ENCODE data around the gene DRD2.

The DRD2 gene

GRCh38 chr11:113397212-113397611 lies 78.0 kb downstream of the DRD2 start:
- DNase-seq = no peak

- no peak for DNase-seq
These were observed 78.5 kb downstream of the DRD2 start for GRCh38 chr11:113396690-113397089.

- DNase-seq = no peak
These were observed 79.3 kb downstream of the DRD2 start for GRCh38 chr11:113395782-113396336.

GRCh38 chr11:113394919-113395318 lies 80.3 kb downstream of the DRD2 start:
- no peak for DNase-seq

GRCh38 chr11:113393501-113393985 lies 81.7 kb downstream of the DRD2 start:
- no peak for DNase-seq

- DNase-seq = no peak
These were observed 82.8 kb downstream of the DRD2 start for GRCh38 chr11:113392236-113392921.

- no peak for DNase-seq
These were observed 85.9 kb downstream of the DRD2 start for GRCh38 chr11:113389272-113389671.

GRCh38 chr11:113387605-113388211 lies 87.5 kb downstream of the DRD2 start, which contains the start of gene ANKK1:
ANKK1 (plus strand) TSS chr11:113387779; CDS start chr11:113387885, 106 bp downstream.
- DNase-seq = no peak

GRCh38 chr11:113386866-113387265 lies 88.3 kb downstream of the DRD2 start:
- no peak for DNase-seq

- DNase-seq = no peak
These were observed 89.4 kb downstream of the DRD2 start for GRCh38 chr11:113385749-113386148.

- DNase-seq = no peak
These were observed 90.6 kb downstream of the DRD2 start for GRCh38 chr11:113384551-113384950.

- no peak for DNase-seq
These were observed 93.1 kb downstream of the DRD2 start for GRCh38 chr11:113382121-113382520.

- no peak for DNase-seq
These were observed 96.5 kb downstream of the DRD2 start for GRCh38 chr11:113378692-113379091.

GRCh38 chr11:113377681-113378412 lies 97.4 kb downstream of the DRD2 start:
- DNase-seq = no peak

- no peak for DNase-seq
These were observed 99.0 kb downstream of the DRD2 start for GRCh38 chr11:113376156-113376555.

GRCh38 chr11:113375402-113375801 lies 99.8 kb downstream of the DRD2 start:
- DNase-seq = no peak

GRCh38 chr11:113373981-113374560 lies 101.1 kb downstream of the DRD2 start:
- DNase-seq = no peak

- no peak for DNase-seq
These were observed 101.9 kb downstream of the DRD2 start for GRCh38 chr11:113373306-113373705.

GRCh38 chr11:113372309-113372708 lies 102.9 kb downstream of the DRD2 start:
- no peak for DNase-seq

- no peak for DNase-seq
These were observed 104.6 kb downstream of the DRD2 start for GRCh38 chr11:113370634-113371033.

GRCh38 chr11:113369411-113369810 lies 105.8 kb downstream of the DRD2 start:
- no peak for DNase-seq

GRCh38 chr11:113365895-113366294 lies 109.3 kb downstream of the DRD2 start:
- DNase-seq = no peak

- DNase-seq = no peak
These were observed 111.1 kb downstream of the DRD2 start for GRCh38 chr11:113363996-113364641.
